Measurements from ENCODE around the gene CPLANE1. TPM values are rescaled to one million over a fixed set of nuclear protein-coding genes. Genes with fewer than 3 reads are reported as not detected.
"Not testable (repeated sequence)": the region's sequence is repeated elsewhere in the genome, so short reads cannot be mapped to it uniquely, and the experiment has no call there.

The CPLANE1 gene
- polyA plus RNA-seq, 2 donors, result 1.5 to 1.8 TPM

DNA sequence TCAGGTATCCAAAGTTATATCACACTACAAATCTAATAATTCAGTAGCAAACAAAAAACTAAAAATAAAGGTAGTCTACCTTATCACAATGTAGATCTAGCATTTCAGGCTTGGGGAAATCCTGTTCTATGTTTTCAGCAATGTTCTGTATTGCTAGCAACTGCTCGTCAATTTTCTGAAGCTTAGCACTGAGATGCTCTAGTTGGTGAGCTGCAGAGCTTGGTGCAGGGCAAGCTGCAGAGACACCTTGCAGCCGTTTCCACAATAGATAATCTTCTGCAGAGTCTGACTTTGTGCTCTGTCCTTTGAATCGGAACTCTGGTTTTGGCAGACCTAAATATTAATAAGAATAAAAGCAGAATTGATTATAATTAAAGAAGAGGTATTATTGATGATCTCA is 95.5 kb downstream of the CPLANE1 start:
- Histone ChIP-seq H3K36me3 (ENCODE audit: control insufficient read depth in 2 of 2, insufficient read depth in 2 of 2, low read length in 1 of 2) (peaks cover 2 to 8% of the 10 kb centered on the region in 2 donors), H3K27me3 (ENCODE audit: control insufficient read depth in 1 of 2, insufficient read depth in 2 of 2, low read length in 2 of 2) (no peaks in the 10 kb centered on the region), H3K27ac (ENCODE audit: low read depth in 2 of 2, low read length in 1 of 2) (no peak overlapping the region), H3K4me3 (ENCODE audit: low read depth in 1 of 2, low read length in 2 of 2) (no peak overlapping the region), H3K9me3 (ENCODE audit: control insufficient read depth in 2 of 2, insufficient read depth in 1 of 2, low read depth in 1 of 2, low read length in 1 of 2) (no peaks in the 10 kb centered on the region), H3K4me1 (ENCODE audit: control insufficient read depth in 2 of 2, insufficient read depth in 2 of 2, low read length in 1 of 2) (no peaks in the 10 kb centered on the region)
- WGBS, 2 donors, result 90% methylated on average over 3 of the region's 3 CpGs

DNA sequence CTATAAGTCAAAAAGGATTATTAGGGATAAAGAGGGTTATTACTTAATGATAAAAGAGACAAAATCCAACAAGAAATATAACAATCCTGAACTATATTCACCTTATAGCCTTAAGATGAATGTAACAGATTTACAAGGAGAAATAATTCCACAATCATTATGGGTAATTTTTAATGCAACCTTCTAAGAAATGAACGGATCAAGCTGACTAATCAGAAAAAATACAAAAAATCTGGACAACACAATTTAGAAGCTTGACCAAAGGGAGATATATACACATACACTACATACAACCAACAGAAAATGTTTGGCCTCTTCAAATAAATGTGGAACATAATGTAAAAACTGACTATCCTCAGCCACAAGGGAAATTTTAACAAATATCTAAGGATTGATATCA is 102.3 kb downstream of the CPLANE1 start:
- H3K4me1 ChIP-seq (ENCODE audit: control insufficient read depth in 2 of 2, insufficient read depth in 2 of 2, low read length in 1 of 2), result no peaks in the 10 kb centered on the region
- H3K36me3 ChIP-seq (ENCODE audit: control insufficient read depth in 2 of 2, insufficient read depth in 2 of 2, low read length in 1 of 2), result peaks cover 0 to 3% of the 10 kb centered on the region in 2 donors
- H3K4me3 ChIP-seq (ENCODE audit: low read depth in 1 of 2, low read length in 2 of 2), result no peak overlapping the region
- no peak overlapping the region for H3K27ac ChIP-seq (ENCODE audit: low read depth in 2 of 2, low read length in 1 of 2)
- H3K9me3 ChIP-seq (ENCODE audit: control insufficient read depth in 2 of 2, insufficient read depth in 1 of 2, low read depth in 1 of 2, low read length in 1 of 2), result no peaks in the 10 kb centered on the region
- WGBS, 2 donors, result 95% methylated on average over 1 of the region's 1 CpG
- no peaks in the 10 kb centered on the region for H3K27me3 ChIP-seq (ENCODE audit: control insufficient read depth in 1 of 2, insufficient read depth in 2 of 2, low read length in 2 of 2)

DNA sequence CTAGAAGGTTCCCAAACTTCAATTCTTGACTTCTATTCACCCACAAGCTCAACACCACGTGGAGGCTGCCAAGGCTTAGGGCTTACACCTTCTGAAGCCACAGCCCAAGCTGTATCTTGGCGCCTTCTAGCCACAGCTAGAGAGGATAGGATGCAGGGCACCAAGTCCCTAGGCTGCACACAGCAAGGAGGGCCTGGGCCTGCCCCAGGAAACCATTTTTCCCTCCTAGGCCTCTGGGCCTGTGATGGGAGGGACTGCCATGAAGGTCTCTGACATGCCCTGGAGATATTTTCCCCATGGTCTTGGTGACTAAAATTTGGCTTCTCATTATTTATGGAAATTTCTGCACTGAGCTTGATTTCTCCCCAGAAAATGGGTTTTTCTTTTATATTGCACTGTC is 112.5 kb downstream of the CPLANE1 start:
- no peak overlapping the region for H3K4me3 ChIP-seq (ENCODE audit: low read depth in 1 of 2, low read length in 2 of 2)
- no peak overlapping the region for H3K27ac ChIP-seq (ENCODE audit: low read depth in 2 of 2, low read length in 1 of 2)
- H3K27me3 ChIP-seq (ENCODE audit: control insufficient read depth in 1 of 2, insufficient read depth in 2 of 2, low read length in 2 of 2), result no peaks in the 10 kb centered on the region
- 90 to 95% methylated on average over 2 of the region's 2 CpGs for WGBS, 2 donors
- no peaks in the 10 kb centered on the region for H3K4me1 ChIP-seq (ENCODE audit: control insufficient read depth in 2 of 2, insufficient read depth in 2 of 2, low read length in 1 of 2)
- H3K9me3 ChIP-seq (ENCODE audit: control insufficient read depth in 2 of 2, insufficient read depth in 1 of 2, low read depth in 1 of 2, low read length in 1 of 2), result no peaks in the 10 kb centered on the region
- peaks cover 0 to 3% of the 10 kb centered on the region in 2 donors for H3K36me3 ChIP-seq (ENCODE audit: control insufficient read depth in 2 of 2, insufficient read depth in 2 of 2, low read length in 1 of 2)

DNA sequence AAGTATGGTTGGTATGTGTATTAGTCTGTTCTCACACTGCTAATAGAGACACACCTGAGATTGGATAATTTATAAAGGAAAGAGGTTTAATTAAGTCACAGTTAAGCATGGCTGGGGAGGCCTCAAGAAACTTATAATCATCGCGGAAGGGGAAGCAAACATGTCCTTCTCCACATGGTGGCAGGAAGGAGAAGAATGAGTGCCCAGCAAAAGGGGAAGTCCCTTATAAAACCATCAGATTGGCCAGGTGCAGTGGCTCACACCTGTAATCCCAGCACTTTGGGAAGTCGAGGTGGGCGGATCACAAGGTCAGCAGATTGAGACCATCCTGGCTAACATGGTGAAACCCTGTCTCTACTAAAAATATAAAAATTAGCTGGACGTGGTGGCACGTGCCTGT is 113.9 kb downstream of the CPLANE1 start:
- not testable (repeated sequence) for H3K27me3 ChIP-seq (ENCODE audit: control insufficient read depth in 1 of 2, insufficient read depth in 2 of 2, low read length in 2 of 2); H3K36me3 ChIP-seq (ENCODE audit: control insufficient read depth in 2 of 2, insufficient read depth in 2 of 2, low read length in 1 of 2); H3K9me3 ChIP-seq (ENCODE audit: control insufficient read depth in 2 of 2, insufficient read depth in 1 of 2, low read depth in 1 of 2, low read length in 1 of 2); H3K27ac ChIP-seq (ENCODE audit: low read depth in 2 of 2, low read length in 1 of 2); H3K4me3 ChIP-seq (ENCODE audit: low read depth in 1 of 2, low read length in 2 of 2); H3K4me1 ChIP-seq (ENCODE audit: control insufficient read depth in 2 of 2, insufficient read depth in 2 of 2, low read length in 1 of 2)
- WGBS, 2 donors, result 98 to 99% methylated on average over 6 of the region's 6 CpGs

DNA sequence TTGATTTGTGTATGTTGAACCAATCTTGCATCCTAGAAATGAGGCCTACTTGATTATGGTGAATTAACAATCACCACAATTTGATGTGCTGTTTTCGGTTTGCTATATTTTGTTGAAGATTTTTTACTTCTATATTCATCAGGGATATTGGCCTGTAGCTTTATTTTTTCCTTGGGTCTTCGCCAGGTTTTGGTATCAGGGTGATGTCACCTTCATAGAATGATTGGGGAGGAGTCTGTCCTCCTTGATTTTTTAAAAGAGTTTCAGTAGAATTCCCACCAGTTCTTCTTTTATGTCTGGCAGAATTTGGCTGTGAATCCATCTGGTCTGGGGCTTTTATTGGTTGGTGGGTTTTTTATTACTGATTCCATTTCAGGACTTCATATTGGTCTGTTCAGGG is 115.2 kb downstream of the CPLANE1 start:
- no peak overlapping the region for H3K27ac ChIP-seq (ENCODE audit: low read depth in 2 of 2, low read length in 1 of 2)
- H3K36me3 ChIP-seq (ENCODE audit: control insufficient read depth in 2 of 2, insufficient read depth in 2 of 2, low read length in 1 of 2), result peaks cover 0 to 3% of the 10 kb centered on the region in 2 donors
- no peaks in the 10 kb centered on the region for H3K9me3 ChIP-seq (ENCODE audit: control insufficient read depth in 2 of 2, insufficient read depth in 1 of 2, low read depth in 1 of 2, low read length in 1 of 2)
- no peaks in the 10 kb centered on the region for H3K27me3 ChIP-seq (ENCODE audit: control insufficient read depth in 1 of 2, insufficient read depth in 2 of 2, low read length in 2 of 2)
- no peaks in the 10 kb centered on the region for H3K4me1 ChIP-seq (ENCODE audit: control insufficient read depth in 2 of 2, insufficient read depth in 2 of 2, low read length in 1 of 2)
- H3K4me3 ChIP-seq (ENCODE audit: low read depth in 1 of 2, low read length in 2 of 2), result no peak overlapping the region
- WGBS, 2 donors, result 93 to 95% methylated on average over 2 of the region's 2 CpGs

DNA sequence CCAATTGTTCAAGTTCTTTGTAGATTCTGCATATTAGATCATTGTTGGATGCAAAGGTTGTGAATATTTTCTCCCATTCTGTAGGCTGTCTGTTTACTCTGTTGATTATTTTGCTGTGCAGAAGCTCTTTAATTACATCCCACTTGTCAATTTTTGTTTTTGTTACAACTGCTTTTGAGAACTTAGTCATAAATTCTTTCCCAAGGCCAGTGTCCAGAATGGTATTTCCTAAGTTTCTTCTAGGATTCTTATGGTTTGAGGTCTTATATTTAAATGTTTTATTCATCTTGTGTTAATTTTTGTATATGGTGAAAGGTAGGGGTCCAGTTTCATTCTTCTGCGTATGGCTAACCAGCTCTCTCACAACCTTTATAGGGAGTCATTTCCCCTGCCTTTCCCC is 116.5 kb downstream of the CPLANE1 start:
- no peak overlapping the region for H3K27ac ChIP-seq (ENCODE audit: low read depth in 2 of 2, low read length in 1 of 2)
- H3K4me3 ChIP-seq (ENCODE audit: low read depth in 1 of 2, low read length in 2 of 2), result no peak overlapping the region
- no peaks in the 10 kb centered on the region for H3K9me3 ChIP-seq (ENCODE audit: control insufficient read depth in 2 of 2, insufficient read depth in 1 of 2, low read depth in 1 of 2, low read length in 1 of 2)
- no peaks in the 10 kb centered on the region for H3K27me3 ChIP-seq (ENCODE audit: control insufficient read depth in 1 of 2, insufficient read depth in 2 of 2, low read length in 2 of 2)
- H3K4me1 ChIP-seq (ENCODE audit: control insufficient read depth in 2 of 2, insufficient read depth in 2 of 2, low read length in 1 of 2), result no peaks in the 10 kb centered on the region
- peaks cover 0 to 3% of the 10 kb centered on the region in 2 donors for H3K36me3 ChIP-seq (ENCODE audit: control insufficient read depth in 2 of 2, insufficient read depth in 2 of 2, low read length in 1 of 2)
- 98 to 100% methylated on average over 1 of the region's 1 CpG for WGBS, 2 donors

DNA sequence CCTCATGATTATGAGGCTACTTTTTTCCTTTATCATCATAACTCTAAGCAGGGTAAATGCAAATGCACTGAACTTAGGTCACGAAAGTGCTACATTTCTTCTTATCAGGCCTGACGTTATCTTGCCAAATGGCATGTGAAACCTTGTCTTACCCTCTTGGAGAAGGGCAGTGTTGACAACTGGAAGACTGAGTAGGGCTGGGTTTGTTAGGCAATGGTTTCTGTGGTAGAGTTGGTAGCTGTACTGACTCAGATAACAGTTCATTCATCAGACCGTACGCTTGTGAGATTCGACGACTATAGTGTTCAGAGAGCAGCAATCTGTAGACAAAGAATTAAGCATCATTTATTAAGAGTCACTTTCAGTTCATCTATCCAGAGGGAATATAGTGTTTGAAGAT is 127.7 kb downstream of the CPLANE1 start:
- peaks cover 0 to 3% of the 10 kb centered on the region in 2 donors for H3K36me3 ChIP-seq (ENCODE audit: control insufficient read depth in 2 of 2, insufficient read depth in 2 of 2, low read length in 1 of 2)
- no peaks in the 10 kb centered on the region for H3K4me1 ChIP-seq (ENCODE audit: control insufficient read depth in 2 of 2, insufficient read depth in 2 of 2, low read length in 1 of 2)
- H3K27ac ChIP-seq (ENCODE audit: low read depth in 2 of 2, low read length in 1 of 2), result no peak overlapping the region
- H3K27me3 ChIP-seq (ENCODE audit: control insufficient read depth in 1 of 2, insufficient read depth in 2 of 2, low read length in 2 of 2), result no peaks in the 10 kb centered on the region
- H3K4me3 ChIP-seq (ENCODE audit: low read depth in 1 of 2, low read length in 2 of 2), result no peak overlapping the region
- 66 to 79% methylated on average over 6 of the region's 6 CpGs for WGBS, 2 donors
- no peaks in the 10 kb centered on the region for H3K9me3 ChIP-seq (ENCODE audit: control insufficient read depth in 2 of 2, insufficient read depth in 1 of 2, low read depth in 1 of 2, low read length in 1 of 2)

DNA sequence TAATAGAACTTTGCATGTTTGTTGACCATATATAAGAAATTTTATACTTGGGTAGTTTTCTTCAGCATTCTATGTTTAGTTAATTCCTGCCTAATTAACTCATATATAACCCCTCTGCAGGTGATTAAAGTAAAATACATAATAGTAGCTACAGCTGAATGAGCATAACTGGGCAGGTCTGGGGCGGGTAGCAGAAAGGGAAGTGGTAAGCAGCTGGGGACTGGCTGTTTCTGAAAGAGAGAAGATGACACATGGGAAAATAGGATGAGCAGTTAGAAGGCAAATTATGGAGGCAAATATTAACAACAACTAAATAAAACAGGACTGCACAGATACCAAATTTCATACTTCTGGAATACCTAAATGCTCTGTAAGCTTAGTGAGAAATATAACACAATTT is 128.1 kb downstream of the CPLANE1 start:
- Histone ChIP-seq H3K4me1 (ENCODE audit: control insufficient read depth in 2 of 2, insufficient read depth in 2 of 2, low read length in 1 of 2) (no peaks in the 10 kb centered on the region), H3K36me3 (ENCODE audit: control insufficient read depth in 2 of 2, insufficient read depth in 2 of 2, low read length in 1 of 2) (peaks cover 0 to 4% of the 10 kb centered on the region in 2 donors), H3K27me3 (ENCODE audit: control insufficient read depth in 1 of 2, insufficient read depth in 2 of 2, low read length in 2 of 2) (no peaks in the 10 kb centered on the region), H3K4me3 (ENCODE audit: low read depth in 1 of 2, low read length in 2 of 2) (no peak overlapping the region), H3K9me3 (ENCODE audit: control insufficient read depth in 2 of 2, insufficient read depth in 1 of 2, low read depth in 1 of 2, low read length in 1 of 2) (no peaks in the 10 kb centered on the region), H3K27ac (ENCODE audit: low read depth in 2 of 2, low read length in 1 of 2) (no peak overlapping the region)
- WGBS, 2 donors, result 82 to 87% methylated on average over 1 of the region's 1 CpG

DNA sequence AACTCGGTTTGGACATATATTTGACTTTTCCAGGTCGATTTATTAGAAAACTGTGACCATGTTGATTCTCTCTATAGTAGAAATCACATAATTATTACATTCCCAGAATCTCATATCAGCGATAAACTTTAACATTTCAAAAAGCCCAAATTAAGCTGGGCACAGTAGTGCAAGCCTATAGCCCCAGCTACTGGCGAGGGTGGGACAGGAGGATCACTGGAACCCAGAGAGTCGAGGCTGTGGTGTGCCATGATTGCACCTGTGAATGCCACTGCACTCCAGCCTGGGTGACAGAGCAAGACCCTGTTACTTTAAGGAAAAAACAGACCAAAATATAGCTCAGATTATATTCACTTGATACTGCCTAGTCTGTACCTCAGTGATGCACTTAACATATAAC is 128.9 kb downstream of the CPLANE1 start:
- H3K36me3 ChIP-seq (ENCODE audit: control insufficient read depth in 2 of 2, insufficient read depth in 2 of 2, low read length in 1 of 2), result peaks cover 0 to 6% of the 10 kb centered on the region in 2 donors
- H3K9me3 ChIP-seq (ENCODE audit: control insufficient read depth in 2 of 2, insufficient read depth in 1 of 2, low read depth in 1 of 2, low read length in 1 of 2), result no peaks in the 10 kb centered on the region
- H3K4me1 ChIP-seq (ENCODE audit: control insufficient read depth in 2 of 2, insufficient read depth in 2 of 2, low read length in 1 of 2), result no peaks in the 10 kb centered on the region
- WGBS, 2 donors, result 90 to 93% methylated on average over 5 of the region's 5 CpGs
- no peak overlapping the region for H3K27ac ChIP-seq (ENCODE audit: low read depth in 2 of 2, low read length in 1 of 2)
- no peak overlapping the region for H3K4me3 ChIP-seq (ENCODE audit: low read depth in 1 of 2, low read length in 2 of 2)
- H3K27me3 ChIP-seq (ENCODE audit: control insufficient read depth in 1 of 2, insufficient read depth in 2 of 2, low read length in 2 of 2), result no peaks in the 10 kb centered on the region

DNA sequence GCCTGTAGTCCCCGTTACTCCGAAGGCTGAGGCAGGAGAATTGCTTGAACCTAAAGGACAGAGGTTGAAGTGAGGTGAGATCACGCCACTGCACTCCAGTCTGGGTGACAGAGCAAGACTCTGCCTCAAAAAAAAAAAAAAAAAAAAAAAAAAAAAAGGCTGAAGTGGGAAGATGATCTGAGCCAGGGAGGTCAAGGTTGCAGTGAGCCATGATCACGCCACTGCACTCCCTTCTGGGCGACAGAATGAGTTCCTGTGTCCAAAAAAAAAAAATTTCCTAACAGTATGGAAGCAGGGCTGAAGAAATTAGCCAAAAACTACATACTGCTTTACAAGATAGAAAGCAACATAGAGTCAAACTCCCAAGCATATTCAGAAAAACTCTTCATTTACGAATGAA is 132.8 kb downstream of the CPLANE1 start:
- Histone ChIP-seq H3K27me3 (ENCODE audit: control insufficient read depth in 1 of 2, insufficient read depth in 2 of 2, low read length in 2 of 2) (no peaks in the 10 kb centered on the region), H3K36me3 (ENCODE audit: control insufficient read depth in 2 of 2, insufficient read depth in 2 of 2, low read length in 1 of 2) (peaks cover 0 to 3% of the 10 kb centered on the region in 2 donors), H3K4me1 (ENCODE audit: control insufficient read depth in 2 of 2, insufficient read depth in 2 of 2, low read length in 1 of 2) (no peaks in the 10 kb centered on the region), H3K9me3 (ENCODE audit: control insufficient read depth in 2 of 2, insufficient read depth in 1 of 2, low read depth in 1 of 2, low read length in 1 of 2) (no peaks in the 10 kb centered on the region), H3K4me3 (ENCODE audit: low read depth in 1 of 2, low read length in 2 of 2) (no peak overlapping the region), H3K27ac (ENCODE audit: low read depth in 2 of 2, low read length in 1 of 2) (no peak overlapping the region)
- WGBS, 2 donors, result 95 to 98% methylated on average over 6 of the region's 6 CpGs
